HG02678 (cell line): ENCODE results near the gene PALM.

Source experiments
- ATAC-seq: cut with Tn5 transposase; IDR thresholded peaks from one replicate; pipeline ENCODE4 v1.9.1; 2021; ENCODE audit warnings: mild to moderate bottlenecking, moderate library complexity; ENCODE audit not compliant: unreplicated experiment

PALM gene

GRCh38 chr19:778910-779653, 70.3 kb downstream of the PALM start:
- no peak for ATAC-seq

- no peak for ATAC-seq
Observed at GRCh38 chr19:780935-781334, 72.2 kb downstream of the PALM start.

DNA sequence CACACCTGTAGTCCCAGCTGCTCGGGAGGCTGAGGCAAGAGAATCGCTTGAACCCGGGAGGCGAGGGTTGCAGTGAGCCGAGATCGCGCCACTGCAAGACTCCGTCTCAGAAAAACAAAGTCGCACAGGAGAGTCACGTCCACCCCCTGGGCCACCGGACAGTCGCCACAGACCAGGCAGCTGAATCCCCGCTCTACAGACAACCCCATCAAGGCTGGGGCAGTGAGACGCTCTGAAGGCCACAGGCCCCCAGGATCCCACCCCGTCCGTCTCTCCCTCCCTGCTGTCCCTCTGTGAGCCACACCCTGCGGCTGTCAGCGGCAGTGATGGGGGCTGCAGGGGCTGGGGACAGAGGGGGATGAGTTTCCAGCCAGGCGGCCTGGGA, 73.1 kb downstream of the PALM start:
- no peak for ATAC-seq

- no peak for ATAC-seq
Observed at GRCh38 chr19:782185-782877, 73.6 kb downstream of the PALM start.

GRCh38 chr19:782878-783668, 74.3 kb downstream of the PALM start:
- ATAC-seq, result no peak

GRCh38 chr19:784541-784940, 75.8 kb downstream of the PALM start:
- no peak for ATAC-seq

DNA sequence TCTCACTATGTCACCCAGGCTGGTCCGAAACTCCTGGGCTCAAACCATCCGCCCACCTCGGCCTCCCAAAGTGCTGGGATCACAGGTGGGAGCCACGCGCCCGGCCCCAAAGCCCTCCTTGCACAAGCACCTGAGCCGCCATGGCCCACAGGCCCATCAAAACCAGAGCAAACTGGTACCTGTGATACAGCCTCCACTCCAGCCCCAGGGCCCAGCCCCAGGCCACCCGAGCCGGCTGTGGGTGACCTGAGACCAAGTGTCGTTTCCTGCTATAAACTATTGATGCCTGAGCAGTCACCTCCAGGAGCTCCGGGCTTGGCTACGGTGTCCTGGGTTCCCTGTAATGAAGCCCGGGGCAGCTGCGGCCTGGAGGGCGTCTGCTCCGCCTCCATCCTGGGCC, 78.8 kb downstream of the PALM start:
- ATAC-seq, result no peak

DNA sequence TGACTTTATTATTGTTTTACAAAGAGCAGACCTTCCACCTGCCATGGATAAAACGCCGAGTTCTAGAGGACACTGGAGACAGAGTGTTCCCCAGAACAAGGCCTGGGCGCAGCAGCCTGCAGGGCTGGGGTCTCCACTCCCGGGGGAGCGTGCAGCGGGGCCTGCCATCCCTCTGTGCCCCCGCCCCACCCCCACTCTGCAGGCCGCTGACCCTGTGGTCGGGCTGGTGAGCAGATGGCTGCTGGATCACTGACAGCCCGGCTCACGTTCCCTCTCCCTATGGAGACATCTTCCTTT, 79.9 kb downstream of the PALM start:
- ATAC-seq, result no peak

GRCh38 chr19:788983-789700, 80.4 kb downstream of the PALM start:
- no peak for ATAC-seq

- no peak for ATAC-seq
Observed at GRCh38 chr19:789701-790060, 80.9 kb downstream of the PALM start.

DNA sequence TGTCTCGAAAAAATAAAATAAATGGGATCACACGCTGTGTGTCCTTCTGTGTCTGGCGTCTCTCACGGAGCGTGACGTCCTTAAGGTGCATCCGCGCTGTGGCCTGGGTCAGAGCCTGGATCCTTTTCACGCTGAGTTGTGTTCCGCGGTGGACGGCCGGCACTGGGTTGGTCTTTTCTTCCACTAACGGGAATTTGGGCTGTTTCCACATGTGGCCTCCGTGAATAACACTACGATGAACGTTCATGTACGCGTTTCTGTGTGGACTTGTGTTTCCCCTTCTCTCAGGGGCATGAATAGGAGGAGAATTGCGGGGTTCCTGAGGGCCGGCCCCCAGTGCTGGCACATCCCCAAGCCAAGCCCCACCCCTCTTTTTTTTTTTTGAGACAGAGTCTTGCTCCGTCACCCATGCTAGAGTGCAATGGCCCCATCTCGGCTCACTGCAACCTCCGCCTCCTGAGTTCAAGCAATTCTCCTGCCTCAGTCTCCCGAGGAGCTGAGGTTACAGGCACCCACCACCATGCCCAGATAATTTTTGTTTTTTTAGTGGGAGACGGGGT, 82.4 kb downstream of the PALM start:
- ATAC-seq, result no peak

GRCh38 chr19:791567-792305, 83.0 kb downstream of the PALM start:
- no peak for ATAC-seq

DNA sequence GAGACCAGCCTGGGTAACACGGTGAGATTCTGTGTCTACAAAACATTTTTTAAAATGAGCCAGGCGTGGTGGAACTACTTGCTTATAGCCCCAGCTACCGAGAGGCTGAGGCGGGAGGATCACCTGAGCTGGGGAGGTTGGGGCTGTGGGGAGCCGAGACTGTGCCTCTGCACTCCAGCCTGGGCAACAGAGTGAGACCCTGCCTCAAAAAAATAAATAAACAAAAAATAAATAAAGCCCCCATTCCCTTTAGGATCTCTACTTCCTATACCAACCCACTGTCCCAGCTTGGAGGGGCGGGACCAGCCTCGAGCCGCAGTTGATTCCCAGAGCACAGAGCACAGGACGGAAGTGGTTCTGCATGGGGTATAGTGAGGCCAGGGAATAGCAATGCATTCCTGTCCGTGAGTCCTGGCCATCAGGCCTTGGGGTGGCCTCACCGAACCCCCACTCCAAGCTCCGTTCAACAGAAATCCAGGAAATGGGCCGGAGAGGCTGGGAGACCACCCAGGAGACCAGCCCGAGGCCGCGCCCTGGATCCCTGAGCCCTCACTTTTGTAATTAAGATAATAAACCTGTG, 83.7 kb downstream of the PALM start:
- ATAC-seq, result no peak

DNA sequence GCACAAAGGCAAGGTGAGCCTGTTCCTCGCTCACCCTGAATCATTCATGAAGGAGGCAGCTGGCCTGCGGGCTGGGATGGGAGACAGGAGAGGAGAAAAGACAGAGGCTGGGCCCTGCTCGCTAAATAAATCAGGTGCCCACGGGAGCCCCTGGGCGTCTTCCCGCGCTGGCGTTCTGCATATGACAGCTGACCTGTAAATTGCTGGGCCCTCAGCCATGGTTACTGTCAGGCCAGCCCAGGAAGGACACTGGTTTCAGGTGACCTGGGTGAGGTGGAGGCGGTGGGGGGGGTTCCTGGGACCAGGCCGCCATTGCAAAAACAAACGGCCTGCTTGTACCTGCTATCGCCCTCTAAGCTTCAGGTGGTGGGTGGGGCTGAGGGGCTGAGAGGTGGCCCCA, 85.1 kb downstream of the PALM start:
- ATAC-seq, result no peak

GRCh38 chr19:795073-795611, 86.4 kb downstream of the PALM start:
- no peak for ATAC-seq

- ATAC-seq, result no peak
Observed at GRCh38 chr19:795691-796581, 87.2 kb downstream of the PALM start.

DNA sequence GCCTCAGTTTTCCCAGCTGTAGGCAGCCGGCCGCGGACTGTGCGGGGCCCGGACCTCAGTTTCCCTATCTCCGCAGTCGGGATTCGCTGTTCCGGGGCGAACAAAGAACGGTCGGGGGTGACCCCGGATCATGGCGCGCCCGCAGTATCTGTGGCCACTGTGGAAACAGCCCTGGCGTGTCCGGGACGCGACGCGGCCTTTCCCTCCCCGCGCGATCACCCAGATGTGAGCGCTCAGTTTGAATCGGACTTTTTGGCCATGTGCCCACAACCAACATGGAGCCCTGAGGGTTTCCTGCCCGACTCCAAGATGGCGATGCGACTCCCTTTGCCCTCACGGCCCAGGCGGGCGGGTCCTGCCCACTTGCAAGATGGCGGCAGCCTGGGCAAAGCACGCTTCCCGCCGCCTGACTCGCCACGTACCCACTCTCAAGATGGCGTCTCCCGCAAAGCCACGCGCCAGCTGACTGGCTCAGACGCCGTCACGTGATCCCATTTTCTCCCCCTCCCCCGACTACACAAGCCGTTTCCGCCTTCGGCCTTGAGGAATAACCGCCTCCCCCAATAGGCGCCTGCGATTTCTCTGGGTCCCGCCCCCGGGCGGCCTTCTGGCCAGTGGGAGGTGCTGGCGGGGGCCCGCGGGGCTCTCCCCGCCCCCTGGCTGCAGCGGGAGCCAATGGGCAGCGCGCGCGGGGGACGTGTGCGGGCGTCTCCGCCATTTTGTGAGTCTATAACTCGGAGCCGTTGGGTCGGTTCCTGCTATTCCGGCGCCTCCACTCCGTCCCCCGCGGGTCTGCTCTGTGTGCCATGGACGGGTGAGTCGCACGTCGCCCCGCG, 88.2 kb downstream of the PALM start, which contains the start of gene PTBP1:
Gene PTBP1 (plus strand): TSS at position 761 of the 836 bp plus-strand sequence. CDS start 46 bp downstream, at position 807.
- peak; percentile 80 for ATAC-seq
